Hematopoietic multipotent progenitor cell treated with erythropoietin and hydrocortisone succinate and interleukin-3 and kit ligand, for 4 days (in vitro differentiated cells): ENCODE data around the gene CCT7.

ENCODE experiments used
- DNase-seq: peaks from one replicate; pipeline ENCODE4 v3.0.0-alpha.2; 2015

Gene CCT7

DNA sequence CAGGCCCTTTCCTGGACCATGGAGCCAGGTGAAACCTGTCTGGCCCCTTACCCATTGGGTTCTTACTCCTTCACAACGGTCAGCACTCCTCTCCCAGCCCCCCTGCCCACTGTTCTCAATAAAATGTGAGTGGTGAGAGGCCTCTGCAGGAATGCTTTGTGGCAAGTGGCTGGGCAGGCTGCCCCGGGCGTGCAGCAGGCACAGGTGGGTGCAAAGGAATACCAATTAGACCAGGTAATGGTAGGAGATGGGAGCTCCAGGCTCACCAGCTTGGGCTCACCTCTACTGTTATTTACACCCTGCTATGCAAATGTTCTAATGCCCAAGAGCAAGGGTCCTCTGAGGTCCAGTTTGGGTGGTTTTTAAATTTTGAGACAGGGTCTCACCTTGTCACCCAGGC, 7.0 kb upstream of the CCT7 start:
- DNase-seq = no peak

DNA sequence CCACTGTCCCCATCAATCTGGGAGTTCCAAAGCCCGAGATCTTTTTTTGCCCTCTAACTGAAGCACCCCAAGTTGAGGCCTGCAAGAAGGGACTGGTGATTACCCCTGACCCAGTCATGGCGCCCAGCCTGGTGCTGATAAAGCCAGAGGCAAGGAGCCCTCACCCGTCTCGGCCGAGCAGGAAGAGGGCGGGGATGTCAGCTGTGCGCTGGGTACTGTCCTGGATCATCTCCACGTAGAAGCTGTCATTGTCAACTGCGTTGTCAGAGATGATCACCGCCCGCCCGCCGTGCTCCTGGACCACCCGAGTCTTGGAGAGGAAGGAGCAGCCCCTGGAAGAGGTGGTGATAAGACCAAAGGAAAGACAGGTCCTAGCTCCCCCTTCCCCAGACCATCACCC, 5.5 kb upstream of the CCT7 start:
- no peak for DNase-seq

DNA sequence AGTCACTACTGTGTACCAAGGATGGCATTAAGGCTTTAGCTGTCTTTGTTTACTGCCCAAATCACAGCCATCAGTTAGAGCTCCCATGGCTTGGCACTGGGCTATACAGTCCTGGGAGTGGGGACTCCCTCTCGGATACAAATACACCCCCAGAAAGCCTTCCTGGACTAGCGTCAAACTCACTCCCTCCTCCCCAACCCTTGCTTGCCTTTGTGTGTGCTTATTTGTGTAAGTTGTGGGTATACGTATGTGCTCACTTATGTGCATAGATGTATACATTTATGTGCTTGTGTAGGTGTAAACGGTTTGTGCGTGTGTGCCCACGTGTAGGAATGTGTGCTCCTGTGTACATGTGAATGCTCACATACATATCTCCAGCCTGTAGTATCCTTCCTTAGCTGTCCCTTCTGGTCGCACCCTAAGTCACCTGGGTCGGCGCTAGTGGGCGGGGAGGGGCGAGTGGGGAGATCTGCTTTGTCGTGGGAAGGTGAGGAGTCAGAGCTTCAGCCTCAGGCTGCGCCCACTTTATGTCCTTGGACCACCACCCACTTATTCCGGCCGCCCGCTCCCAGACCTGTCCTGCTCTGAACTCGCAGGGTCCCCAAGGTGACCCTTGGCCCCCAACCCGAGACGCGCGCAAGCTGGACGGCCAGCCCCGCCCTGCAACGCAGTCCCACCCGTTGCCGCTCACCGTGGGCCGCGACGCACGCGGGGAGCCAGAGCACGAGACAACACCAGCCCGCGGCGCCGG, 1.5 kb upstream of the CCT7 start:
- DNase-seq = peak; percentile 62

DNA sequence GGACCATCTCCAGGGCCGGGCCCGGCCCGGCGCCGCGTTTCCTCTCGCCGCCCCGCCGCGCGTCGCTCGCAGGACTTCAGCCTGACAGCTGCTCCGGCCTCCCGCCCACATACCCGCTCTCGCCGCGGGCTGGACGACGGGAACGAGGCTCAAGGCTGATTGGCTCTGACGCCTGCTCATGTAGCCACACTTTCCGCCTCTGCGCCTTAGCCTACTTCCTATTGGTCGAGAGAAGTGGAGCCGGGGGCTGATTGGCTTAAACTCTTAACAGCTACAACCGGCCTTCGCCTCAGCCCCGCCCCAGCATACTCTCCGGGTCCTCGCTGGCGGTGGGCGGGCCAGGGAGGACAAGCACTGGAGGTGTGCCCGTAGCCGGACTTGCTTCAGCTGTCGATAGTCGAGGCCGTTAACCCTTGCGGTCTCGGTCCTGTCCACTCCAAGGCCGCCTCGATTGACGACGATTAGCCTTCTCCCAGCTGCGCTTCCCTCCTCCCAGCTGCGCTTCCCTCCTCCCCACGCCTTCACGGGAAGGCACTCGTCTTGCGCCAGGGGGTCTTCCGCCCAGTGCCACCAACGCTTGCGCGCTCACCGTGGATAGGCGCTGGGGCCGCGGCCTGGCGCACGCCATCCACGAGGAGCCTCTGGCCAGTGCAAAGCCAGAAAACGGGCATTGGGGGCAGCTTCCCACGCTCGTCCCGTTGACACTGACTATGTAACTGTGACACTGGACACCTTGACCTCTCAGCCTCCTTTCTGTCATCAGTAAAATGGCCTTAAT, 765 bp upstream of the CCT7 start, which contains the start of gene PRADC1:
Gene PRADC1, minus strand, starts transcription at position 86 of the 778 bp plus-strand sequence. Its CDS starts 79 bp downstream, at position 7.
- DNase-seq = peak; percentile 100

DNA sequence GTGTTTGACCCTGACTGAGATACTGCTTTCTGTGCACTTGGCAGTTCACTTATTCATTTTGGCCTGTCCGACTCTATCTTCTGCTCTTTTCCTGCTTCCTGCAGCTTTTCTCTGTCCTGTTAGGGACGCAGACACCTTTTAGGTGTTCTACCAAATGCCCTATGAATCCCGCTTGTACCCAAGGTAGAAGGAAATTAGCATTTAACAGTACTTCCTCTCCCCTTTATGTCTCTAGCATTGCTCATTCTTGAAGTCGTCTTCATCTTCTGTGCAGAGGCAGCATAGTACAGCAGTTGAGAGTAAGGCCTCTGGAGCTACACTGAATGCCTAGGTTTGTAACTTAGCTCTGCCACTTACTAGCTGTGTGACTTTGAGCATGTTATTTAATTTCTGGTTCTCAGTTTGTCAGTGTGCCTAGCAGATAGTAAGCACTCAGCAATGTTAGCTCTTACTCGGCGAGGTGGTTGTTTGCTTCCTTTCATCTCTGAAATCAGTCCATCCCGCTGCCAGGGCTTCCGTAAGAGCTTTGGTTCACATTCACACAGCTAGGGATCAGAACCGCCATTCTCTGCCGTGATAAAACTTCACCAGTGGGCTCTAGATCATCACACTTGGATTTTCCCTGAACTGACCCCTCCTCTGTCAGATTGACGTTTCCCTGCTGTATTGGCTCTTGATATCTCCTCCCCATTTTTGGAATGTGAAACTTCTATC, 1.4 kb downstream of the CCT7 start:
- DNase-seq = no peak

DNA sequence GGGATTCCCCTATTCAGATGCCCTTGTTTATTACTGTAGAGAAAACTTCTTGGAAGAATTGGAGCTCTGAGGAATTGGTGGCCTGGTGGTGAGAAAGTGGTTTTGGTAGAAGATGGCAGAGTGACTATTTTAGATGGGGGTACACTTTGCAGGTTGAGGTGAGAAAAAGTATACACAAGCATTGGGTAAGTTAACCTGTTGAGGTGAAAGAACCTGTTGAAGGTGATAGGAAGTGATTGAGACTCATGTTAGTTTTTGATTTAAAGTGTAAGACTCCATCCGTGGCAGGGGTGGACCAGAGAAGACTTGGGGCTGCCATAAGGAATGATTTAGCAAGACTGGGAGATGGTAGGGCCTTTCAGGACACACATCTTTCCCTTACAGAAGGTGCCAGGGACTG, 3.1 kb downstream of the CCT7 start:
- no peak for DNase-seq

DNA sequence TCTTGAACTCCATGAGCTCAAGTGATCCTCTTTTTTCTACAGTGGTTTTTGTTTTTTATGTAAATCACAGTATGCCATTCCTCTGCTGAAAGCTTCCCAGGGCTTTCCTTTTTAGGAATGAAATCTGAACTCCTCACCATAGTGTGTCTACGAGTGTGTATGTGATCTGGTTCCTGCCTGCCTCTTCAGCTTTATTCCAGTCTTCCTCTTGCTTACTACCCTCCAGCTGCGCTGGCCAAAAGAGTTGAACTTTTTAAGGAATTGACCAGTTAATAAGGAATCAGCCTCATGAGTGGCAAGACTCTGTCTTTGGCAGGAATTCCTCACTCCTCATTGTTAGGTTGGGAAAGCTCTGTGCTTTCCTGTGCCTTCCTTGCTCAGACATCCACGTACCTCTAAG, 4.0 kb downstream of the CCT7 start:
- no peak for DNase-seq

DNA sequence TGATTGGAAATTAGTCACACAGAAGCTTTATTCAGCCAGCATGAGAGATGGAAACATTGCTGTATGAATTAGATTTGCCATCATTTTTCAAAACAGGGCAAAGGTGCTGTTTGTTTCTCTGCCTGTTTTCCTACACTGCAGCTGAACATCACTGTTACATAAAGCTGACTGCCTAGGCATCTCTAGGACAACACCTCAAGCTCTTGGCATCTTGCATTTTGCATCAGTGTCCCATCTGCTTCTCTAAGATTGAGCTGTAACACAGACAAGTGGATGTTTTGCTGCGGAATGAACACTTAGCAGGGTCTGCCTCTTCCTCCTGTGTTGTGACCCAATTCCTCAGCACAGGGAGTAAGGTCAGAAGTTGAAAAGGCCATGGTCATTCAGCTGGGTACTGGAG, 4.9 kb downstream of the CCT7 start:
- no peak for DNase-seq

DNA sequence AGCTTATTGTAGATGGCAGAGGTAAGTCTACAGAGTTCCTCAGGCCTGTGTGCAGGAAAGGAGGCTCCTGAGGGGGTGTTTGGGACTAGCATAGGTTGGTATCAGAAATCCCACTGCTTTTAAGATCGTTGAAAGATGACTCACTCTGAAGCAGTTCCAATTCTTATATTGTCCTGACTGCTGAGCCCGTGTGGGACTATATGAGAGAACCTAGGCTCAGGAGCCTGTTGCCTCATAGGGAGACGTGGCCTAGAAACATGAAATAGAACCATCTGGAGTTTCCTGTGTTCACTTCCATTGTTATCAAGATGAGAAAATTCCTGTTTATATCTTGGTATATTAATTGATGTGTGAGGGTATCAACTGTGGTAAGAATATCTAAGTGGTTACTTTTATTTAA, 5.7 kb downstream of the CCT7 start:
- DNase-seq = no peak

DNA sequence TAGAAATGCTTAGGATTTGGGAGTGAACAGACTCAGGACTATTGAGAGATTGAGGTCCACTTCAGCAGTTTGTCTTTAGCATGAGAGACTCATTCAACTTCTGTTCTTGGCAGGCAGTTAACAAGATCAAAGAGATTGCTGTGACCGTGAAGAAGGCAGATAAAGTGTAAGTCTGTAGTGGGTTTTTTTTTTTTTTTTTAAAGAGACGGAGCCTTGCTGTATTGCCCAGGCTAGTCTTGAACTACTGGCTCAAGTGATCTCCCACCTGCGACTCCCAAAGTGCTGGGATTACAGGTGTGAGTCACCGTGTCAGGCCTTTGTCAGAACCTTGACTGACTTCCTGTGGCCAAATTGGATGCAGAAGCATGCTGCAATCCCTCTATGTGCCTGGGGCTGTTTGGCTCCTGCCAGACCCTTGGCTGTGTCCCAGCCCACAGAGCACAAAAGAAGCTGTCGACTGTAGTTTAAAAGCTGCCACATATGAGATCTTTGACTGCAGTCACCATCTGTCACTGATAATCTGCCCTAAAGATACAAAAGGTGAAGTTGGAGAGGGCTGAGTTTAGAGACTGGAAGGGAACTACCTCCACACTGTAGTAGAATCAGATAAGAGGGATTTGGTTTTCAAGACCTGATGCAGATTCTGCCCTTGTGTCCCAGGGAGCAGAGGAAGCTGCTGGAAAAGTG, 9.9 kb downstream of the CCT7 start:
- peak; percentile 64 for DNase-seq

DNA sequence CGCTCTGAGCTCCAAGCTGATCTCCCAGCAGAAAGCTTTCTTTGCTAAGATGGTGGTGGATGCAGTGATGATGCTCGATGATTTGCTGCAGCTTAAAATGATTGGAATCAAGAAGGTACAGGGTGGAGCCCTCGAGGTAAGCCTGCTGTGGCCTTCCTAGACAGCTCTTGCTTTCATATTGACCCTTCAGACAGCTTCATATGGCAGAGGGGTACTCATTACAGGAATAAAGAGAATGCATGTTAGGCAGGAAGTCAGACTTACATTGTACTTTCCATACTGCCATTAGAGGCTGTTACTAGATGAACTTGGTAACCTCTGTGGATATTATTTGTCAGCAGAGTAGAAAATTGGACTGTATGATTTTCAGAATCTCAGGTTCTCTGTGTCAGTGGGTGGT, 10.5 kb downstream of the CCT7 start:
- DNase-seq = no peak

DNA sequence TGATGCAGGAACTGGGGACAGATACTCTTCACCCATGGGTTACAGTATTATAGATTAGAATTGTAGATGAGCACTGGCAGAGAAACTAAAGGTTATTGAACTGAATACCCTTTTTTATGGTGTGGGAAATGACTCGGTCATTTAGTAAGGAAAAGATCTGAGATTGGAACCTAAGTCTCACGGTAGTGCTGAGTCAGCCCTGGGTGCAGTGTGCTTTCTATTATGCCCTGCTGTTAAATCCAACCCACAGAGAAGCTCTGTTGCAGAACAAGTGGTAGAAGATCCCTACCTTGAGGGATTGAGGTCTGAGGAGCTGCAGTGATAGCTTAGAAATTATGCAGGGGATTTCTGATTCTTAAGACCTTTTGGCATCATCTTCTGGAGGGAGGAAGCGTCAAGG, 12.7 kb downstream of the CCT7 start:
- DNase-seq = no peak

DNA sequence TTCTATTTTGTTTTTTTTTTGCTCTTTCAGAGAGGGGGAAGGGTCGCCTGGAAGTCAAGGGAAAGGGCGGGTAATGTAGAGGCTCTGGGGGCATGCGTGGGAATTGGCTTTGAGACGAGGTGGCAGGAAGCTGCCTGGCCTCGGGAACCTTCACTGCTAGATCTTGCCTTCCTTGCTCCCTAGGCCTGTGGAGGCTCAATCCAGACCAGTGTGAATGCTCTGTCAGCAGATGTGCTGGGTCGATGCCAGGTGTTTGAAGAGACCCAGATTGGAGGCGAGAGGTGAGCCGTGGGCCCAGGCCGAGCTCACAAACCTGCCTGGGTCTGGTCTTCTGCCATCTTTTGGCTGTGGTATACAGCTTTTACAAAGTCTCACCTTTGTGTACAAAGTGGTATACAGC, 15.5 kb downstream of the CCT7 start:
- no peak for DNase-seq

DNA sequence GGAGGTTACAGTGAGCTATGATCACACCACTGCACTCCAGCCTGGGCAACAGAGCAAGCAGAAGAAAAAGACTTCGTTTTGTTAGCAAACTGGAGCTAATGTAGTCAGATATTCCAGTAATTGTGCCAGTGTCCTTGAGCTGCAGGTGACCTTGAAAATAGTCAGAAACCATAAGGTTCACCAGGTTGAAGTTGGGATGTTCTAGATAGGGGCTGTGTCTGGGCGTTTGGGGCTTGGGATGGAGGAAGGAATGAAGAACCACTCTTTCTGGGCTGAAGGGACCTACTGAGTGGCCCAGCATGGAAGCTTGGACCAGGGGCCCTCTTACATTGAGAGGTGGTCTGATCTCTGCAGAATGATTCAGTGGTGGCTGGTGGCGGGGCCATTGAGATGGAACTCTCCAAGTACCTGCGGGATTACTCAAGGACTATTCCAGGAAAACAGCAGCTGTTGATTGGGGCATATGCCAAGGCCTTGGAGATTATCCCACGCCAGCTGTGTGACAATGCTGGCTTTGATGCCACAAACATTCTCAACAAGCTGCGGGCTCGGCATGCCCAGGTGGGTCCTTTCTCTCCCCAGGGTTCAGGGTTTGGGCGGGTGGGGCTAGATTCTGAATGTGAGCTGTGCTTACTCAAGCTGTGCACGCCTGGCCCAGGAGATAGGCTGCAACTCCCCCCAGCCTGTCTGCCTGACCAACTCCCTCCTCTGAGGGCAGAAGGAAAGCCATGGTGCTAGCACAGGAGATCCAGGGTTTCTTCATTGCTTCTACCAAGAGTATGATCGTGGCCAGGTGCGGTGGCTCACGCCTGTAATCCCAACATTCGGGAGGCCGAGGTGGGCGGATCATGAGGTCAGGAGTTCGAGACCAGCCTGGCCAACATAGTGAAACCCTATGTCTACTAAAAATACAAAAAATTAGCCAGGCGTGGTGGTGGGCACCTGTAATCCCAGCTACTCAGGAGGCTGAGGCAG, 17.1 kb downstream of the CCT7 start:
- DNase-seq = no peak

DNA sequence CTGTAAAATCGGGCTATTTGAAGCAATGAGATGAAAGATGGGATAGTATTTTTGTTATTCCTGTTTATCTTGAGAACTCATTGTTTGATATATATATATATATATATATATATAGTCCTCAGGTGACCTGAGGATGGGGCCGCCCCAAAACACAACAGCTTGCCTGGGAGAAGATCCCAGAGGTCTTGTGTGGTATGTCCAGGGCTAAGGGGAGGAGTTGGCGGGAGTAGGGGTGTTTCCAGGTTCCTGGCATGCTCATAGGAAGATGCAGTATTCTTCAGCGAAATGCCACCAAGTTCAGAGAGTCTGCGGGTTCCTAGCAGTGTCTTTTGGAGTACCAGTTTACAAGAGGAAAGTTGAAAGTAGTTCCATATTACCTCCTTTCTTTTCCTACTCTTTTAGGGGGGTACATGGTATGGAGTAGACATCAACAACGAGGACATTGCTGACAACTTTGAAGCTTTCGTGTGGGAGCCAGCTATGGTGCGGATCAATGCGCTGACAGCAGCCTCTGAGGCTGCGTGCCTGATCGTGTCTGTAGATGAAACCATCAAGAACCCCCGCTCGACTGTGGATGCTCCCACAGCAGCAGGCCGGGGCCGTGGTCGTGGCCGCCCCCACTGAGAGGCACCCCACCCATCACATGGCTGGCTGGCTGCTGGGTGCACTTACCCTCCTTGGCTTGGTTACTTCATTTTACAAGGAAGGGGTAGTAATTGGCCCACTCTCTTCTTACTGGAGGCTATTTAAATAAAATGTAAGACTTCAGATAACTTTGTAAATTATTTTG, 18.3 kb downstream of the CCT7 start:
- DNase-seq = peak; percentile 23

DNA sequence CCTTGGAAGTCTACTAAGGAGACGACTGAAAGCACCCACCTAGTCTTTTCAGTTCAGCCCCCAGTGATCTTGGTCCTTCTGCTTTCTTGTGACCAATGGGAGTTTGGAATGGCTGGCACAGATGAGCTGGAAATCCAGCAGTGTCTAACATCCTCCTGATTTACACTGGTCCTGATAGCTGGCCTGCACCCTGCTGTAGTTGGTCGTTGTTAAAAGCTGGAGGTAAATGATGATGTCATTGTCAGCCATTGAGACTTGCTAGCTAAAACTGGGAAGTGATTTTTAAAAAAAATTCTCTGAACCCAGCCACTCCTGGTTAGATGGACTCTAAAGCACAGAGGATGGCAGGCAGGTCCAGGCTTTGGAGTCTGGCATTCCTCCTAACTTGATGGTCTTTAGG, 19.3 kb downstream of the CCT7 start:
- no peak for DNase-seq

DNA sequence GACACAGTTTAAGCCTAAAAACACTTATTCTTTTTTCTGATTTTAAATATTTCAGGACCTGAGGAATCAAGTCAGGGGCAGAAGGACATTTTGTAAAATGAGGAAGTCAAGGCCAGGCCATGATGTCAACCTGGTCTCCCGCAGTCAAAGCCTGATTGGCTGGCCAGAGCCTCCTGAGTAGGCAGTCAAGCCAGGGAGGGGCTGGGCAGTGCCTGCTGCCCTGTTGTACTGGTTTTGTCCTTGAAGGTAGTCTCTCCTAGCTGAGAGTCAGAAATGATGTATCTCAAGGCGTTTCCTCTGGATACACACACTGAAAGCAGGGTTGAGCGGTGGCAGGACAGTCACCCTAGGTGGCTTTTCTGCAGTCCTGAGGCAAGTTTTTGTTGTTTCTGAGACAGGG, 19.8 kb downstream of the CCT7 start:
- DNase-seq = peak; percentile 75

DNA sequence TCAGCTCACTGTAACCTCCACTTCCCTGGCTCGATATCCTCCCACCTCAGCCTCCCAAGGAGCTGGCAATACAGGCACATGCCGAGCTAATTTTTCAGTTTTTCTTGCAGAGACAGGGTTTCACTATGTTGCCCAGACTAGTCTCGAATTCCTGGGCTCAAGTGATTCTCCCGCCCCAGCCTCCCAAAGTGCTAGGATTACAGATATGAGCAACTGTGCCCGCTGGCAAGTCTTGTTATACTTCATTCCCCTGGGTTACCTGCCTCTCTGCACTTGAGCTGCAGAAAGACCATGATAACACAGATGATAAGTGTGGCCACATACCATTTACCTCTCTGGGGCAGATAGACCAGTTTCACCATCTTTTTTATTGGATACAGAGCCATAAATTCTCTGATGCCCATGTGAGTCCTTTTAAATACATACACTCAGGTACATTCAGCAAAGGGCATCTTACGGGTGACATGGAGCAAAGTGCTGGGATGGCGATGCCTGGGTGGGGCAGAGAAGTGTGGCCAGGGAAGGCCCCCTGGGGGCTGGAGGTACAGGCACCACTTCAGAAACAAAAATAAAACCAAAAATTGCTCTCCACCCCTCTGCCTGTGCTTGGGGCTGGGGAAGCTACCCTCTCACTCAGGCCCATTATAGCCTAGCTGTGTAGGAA, 20.4 kb downstream of the CCT7 start:
- no peak for DNase-seq

DNA sequence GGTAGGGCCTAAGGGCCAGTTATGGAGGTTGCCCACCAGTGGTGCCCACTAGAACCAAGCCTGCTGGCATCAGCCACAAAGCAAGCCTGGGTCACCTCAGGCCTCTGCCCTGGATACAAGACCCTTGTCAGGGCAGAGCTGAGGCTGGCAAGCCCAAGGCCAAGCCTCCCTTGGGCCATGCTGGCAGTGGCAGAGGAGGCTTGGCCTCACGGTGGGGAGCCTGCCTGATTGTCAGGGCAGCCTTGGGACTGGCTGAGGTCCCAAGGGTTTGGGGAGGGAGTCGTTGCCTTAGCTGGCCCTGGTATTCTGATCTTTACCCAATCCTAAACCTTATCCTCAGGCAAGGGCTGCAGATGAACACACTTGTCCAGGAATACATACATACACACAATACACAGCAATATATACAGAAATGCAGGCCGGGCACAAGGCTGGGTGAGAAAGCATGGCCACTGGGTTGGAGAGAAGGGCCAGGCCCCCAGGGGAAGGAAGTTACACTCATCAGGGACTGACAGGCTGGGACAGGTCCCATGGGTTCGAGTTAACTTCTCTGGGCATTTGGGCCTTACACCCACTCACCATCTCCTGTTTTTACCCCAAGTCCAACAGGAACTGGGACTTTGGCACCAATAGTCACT, 21.0 kb downstream of the CCT7 start:
- no peak for DNase-seq
